Panc1 (cell line): ENCODE measurements around the gene MTARC2. TPM values are rescaled to one million over a fixed set of nuclear protein-coding genes. Genes with fewer than 3 reads are reported as not detected.

Experiments used
- ATAC-seq: fragments of 200-7000 bp; cut with Tn5 transposase; 2 replicates; pipeline ENCODE4 v1.9.1; 2020; ENCODE audit warnings: mild to moderate bottlenecking, moderate library complexity
- BruUV-seq: library from RNA; stranded (reverse); fragments of 400-500 nt; replicated peaks from 2 replicates; lab custom pipeline; 2021; lab: Mats Ljungman, UMichigan
- CTCF ChIA-PET: fragments of 300-600 bp; sonication (Branson Sonifier 250); formaldehyde crosslinking; loops from one replicate; lab custom pipeline; 2022; ENCODE audit warnings: antibody characterized with exemption; lab: Charles Lee
- POLR2A ChIA-PET: fragments of 300-600 bp; sonication (Branson Sonifier 250); formaldehyde crosslinking; loops from one replicate; lab custom pipeline; 2022; ENCODE audit warnings: antibody characterized with exemption; lab: Charles Lee
- DNase-seq: peaks from one replicate; pipeline ENCODE4 v3.0.0-alpha.2; 2010; ENCODE audit warnings: low read depth, low spot score
- H3K27ac ChIP-seq: 2 replicates; pipeline ENCODE4 v1.5.1; 2011; ENCODE audit warnings: mild to moderate bottlenecking, low read length, inconsistent platforms
- H3K27me3 ChIP-seq: fragments of 200-500 bp; sonication (Bioruptor generic); 2 replicates; pipeline ENCODE4 v1.6.0; 2014; ENCODE audit warnings: low read length, inconsistent platforms; ENCODE audit not compliant: control insufficient read depth, insufficient read depth
- H3K36me3 ChIP-seq: fragments of 200-500 bp; sonication (Bioruptor generic); 2 replicates; pipeline ENCODE4 v1.5.1; 2014; ENCODE audit warnings: inconsistent platforms, mild to moderate bottlenecking, low read length, moderate library complexity; ENCODE audit not compliant: control insufficient read depth, insufficient read depth
- H3K4me1 ChIP-seq: 2 replicates; pipeline ENCODE4 v1.5.1; 2011; ENCODE audit warnings: inconsistent platforms, mild to moderate bottlenecking, low read length, moderate library complexity; ENCODE audit not compliant: control insufficient read depth, insufficient read depth
- H3K4me3 ChIP-seq, 2 experiments: 2 replicates each; pipeline ENCODE4 v1.5.1; 2011 to 2012; ENCODE audit warnings: low read depth in 2 of 2, low read length in 2 of 2, mild to moderate bottlenecking in 2 of 2, inconsistent platforms in 1 of 2, moderate library complexity in 1 of 2
- H3K9me3 ChIP-seq: fragments of 200-500 bp; sonication (Bioruptor generic); 2 replicates; pipeline ENCODE4 v1.5.1; 2014; ENCODE audit warnings: low read depth, mild to moderate bottlenecking, inconsistent platforms, low read length, moderate library complexity; ENCODE audit not compliant: control insufficient read depth, insufficient read depth
- CTCF ChIP-seq: fragments of 450-650 bp; IDR thresholded peaks from 2 replicates; pipeline ENCODE4 v1.5.1; 2017; ENCODE audit warnings: mild to moderate bottlenecking
- POLR2AphosphoS5 ChIP-seq: IDR thresholded peaks from 2 replicates; pipeline ENCODE4 v1.6.1; 2012; ENCODE audit warnings: mild to moderate bottlenecking, low read depth, low read length, moderate library complexity
- REST ChIP-seq, 2 experiments: IDR thresholded peaks; 2 replicates each; pipeline ENCODE4 v1.6.1; 2011 to 2012; ENCODE audit warnings: low read depth in 2 of 2, control low read depth in 1 of 2, low read length in 1 of 2, mild to moderate bottlenecking in 1 of 2, moderate library complexity in 1 of 2; ENCODE audit not compliant: insufficient read depth in 1 of 2
- SIN3A ChIP-seq: IDR thresholded peaks from 2 replicates; pipeline ENCODE4 v1.6.1; 2012; ENCODE audit warnings: low read depth, mild to moderate bottlenecking, low read length, moderate library complexity, borderline replicate concordance; ENCODE audit not compliant: insufficient read depth
- TCF7L2 ChIP-seq: IDR thresholded peaks from 2 replicates; pipeline ENCODE4 v1.6.1; 2011; ENCODE audit warnings: mild to moderate bottlenecking, low read depth, low read length, inconsistent platforms
- in situ Hi-C: cut with HindIII; loops from 2 replicates; pipeline ENCODE4 v1.10.0; 2016; ENCODE audit warnings: low sequenced_read_pairs, low pct_unique_long_range_greater_than_20kb
- intact Hi-C: fragments of 100-400 bp; cut with micrococcal nuclease; formaldehyde crosslinking; loops from one replicate; pipeline ENCODE4 v1.10.0; 2022; ENCODE audit not compliant: unreplicated experiment
- total RNA-seq: library from RNA; stranded (reverse); gene quantifications from one replicate; pipeline ENCODE4 v1.2.1, GENCODE V29; 2021; ENCODE audit not compliant: unreplicated experiment

The MTARC2 gene
- total RNA-seq, 1 experiment from 2014 or later: 10.1 TPM

DNA sequence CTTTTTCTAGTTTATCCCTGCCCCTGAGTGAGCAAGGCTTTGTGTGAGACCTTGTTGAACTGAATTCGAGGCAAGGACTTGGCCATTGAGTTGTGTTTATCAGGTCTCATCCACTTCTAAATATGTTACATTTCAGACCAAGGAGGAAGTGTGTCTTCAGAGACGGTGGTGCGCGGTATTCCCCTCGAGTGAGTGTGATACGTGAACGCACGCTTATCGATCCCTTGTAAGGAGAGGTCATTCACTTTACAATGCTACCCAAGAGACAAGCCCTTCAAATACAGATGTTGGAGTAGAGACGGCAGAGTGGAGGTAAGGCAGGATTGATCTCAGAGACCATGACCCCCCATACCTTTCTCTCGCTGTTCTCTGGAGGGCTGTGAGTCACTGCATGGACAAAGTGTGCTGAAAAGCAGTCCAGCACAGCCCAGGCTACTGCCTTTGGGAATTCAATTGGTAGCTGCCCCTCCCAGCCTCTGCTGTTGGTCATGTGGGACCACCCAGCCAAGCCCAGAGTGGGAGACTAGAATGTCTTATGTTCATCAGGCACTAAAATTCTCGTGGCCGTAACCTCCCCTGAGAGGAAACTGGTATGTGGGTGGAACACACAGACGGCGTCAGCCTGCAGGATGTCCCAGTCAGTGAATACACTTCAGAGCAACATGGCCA lies 22.3 kb downstream of the MTARC2 start:
- no peaks in the 10 kb centered on the region for H3K36me3 ChIP-seq
- intact Hi-C loops (loop anchor here (10.0 kb wide), 1 partner anchor 246 kb away; the partner anchor contains the start of gene MARK1), in situ Hi-C loops (no loop called here)
- CTCF ChIA-PET: no interaction called here
- no peak for TF ChIP-seq SIN3A
- no peak for TF ChIP-seq CTCF
- no peak for TF ChIP-seq POLR2AphosphoS5
- TF ChIP-seq REST (IDR thresholded peaks at IDR 0.05; ENCODE audit: insufficient read depth in 1 of 2, low read depth in 2 of 2, low read length in 1 of 2): no peak
- TF ChIP-seq TCF7L2: no peak
- no TSS peak for BruUV-seq
- no peaks in the 10 kb centered on the region for H3K9me3 ChIP-seq
- DNase-seq (no peak), ATAC-seq (no peak)
- H3K4me1 ChIP-seq: no peaks in the 10 kb centered on the region
- POLR2A ChIA-PET: no interaction called here
- H3K4me3 ChIP-seq: no peak overlapping the region
- no peak overlapping the region for H3K27ac ChIP-seq
- H3K27me3 ChIP-seq: no peaks in the 10 kb centered on the region

DNA sequence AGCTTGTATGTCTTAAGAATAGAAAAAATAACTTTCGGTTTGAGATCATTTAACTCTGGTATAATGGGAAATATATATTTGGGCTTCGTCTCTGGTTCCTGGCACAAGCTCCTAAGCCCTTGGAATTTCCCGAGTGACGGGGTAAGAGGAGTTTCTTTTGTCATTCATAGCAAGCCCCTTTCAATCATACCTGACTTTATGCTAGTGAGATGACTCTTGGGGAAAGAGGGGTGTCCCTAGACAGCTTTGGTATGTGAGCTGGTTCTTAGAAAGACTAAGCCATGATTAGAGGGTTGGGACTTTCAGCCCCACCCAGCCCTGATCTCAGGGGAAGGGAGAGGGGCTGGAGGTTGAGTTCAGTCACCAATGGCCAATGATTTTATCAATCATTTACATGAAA lies 24.7 kb downstream of the MTARC2 start:
- Histone ChIP-seq H3K27me3 (no peaks in the 10 kb centered on the region), H3K36me3 (no peaks in the 10 kb centered on the region), H3K4me1 (no peaks in the 10 kb centered on the region), H3K9me3 (no peaks in the 10 kb centered on the region), H3K27ac (no peak overlapping the region), H3K4me3 (no peak overlapping the region)
- ChIA-PET POLR2A (no interaction called here), CTCF (no interaction called here)
- intact Hi-C loops (loop anchor here (10.0 kb wide), 1 partner anchor 248 kb away; the partner anchor contains the start of gene MARK1), in situ Hi-C loops (no loop called here)
- TF ChIP-seq CTCF (no peak), POLR2AphosphoS5 (no peak), TCF7L2 (no peak)
- ATAC-seq (no peak), DNase-seq (no peak)
- no TSS peak for BruUV-seq
